Mesenchymal stem cell (in vitro differentiated cells and primary cell): ENCODE measurements around the gene GAS7.

ENCODE experiments used
- DNase-seq: peaks from one replicate; pipeline ENCODE4 v3.0.0-alpha.2; 2013
- H2AFZ ChIP-seq: one replicate; pipeline ENCODE4 v1.6.1; 2013; ENCODE audit warnings: low read depth, mild to moderate bottlenecking, control low read depth, inconsistent platforms, low read length, moderate library complexity
- H2AK5ac ChIP-seq: 2 replicates; pipeline ENCODE4 v1.6.1; 2013; ENCODE audit warnings: low read length, moderate library complexity, mild to moderate bottlenecking, inconsistent platforms; ENCODE audit not compliant: severe bottlenecking
- H2BK120ac ChIP-seq: one replicate; pipeline ENCODE4 v1.6.1; 2013; ENCODE audit warnings: low read depth, mild to moderate bottlenecking, inconsistent platforms, low read length, moderate library complexity
- H2BK12ac ChIP-seq, 2 experiments: one replicate each; pipeline ENCODE4 v1.6.1; 2013; ENCODE audit warnings: inconsistent platforms in 2 of 2, low read length in 2 of 2, mild to moderate bottlenecking in 2 of 2, moderate library complexity in 2 of 2, control low read depth in 1 of 2
- H2BK15ac ChIP-seq: one replicate; pipeline ENCODE4 v1.6.1; 2013; ENCODE audit warnings: mild to moderate bottlenecking, low read depth, inconsistent platforms; ENCODE audit not compliant: poor library complexity, severe bottlenecking
- H2BK5ac ChIP-seq: 2 replicates; pipeline ENCODE4 v1.6.1; 2013; ENCODE audit warnings: low read depth, mild to moderate bottlenecking, low read length, control low read depth, inconsistent platforms; ENCODE audit not compliant: poor library complexity, severe bottlenecking
- H3K14ac ChIP-seq, 2 experiments: one replicate each; pipeline ENCODE4 v1.6.1; 2013; ENCODE audit warnings: inconsistent platforms in 2 of 2, low read length in 2 of 2, control low read depth in 1 of 2, mild to moderate bottlenecking in 1 of 2, moderate library complexity in 1 of 2
- H3K18ac ChIP-seq, 2 experiments: one replicate each; pipeline ENCODE4 v1.6.1; 2013; ENCODE audit warnings: inconsistent platforms in 2 of 2, low read length in 2 of 2, control low read depth in 1 of 2, low read depth in 1 of 2, mild to moderate bottlenecking in 1 of 2
- H3K23ac ChIP-seq, 2 experiments: one replicate each; pipeline ENCODE4 v1.6.1; 2013; ENCODE audit warnings: inconsistent platforms in 2 of 2, low read length in 2 of 2, mild to moderate bottlenecking in 2 of 2, moderate library complexity in 2 of 2, control low read depth in 1 of 2
- H3K27ac ChIP-seq: 2 replicates; pipeline ENCODE4 v1.5.1; 2013; ENCODE audit warnings: mild to moderate bottlenecking, moderate library complexity, low read length, control low read depth, inconsistent platforms; ENCODE audit not compliant: poor library complexity, severe bottlenecking
- H3K27me3 ChIP-seq, 2 experiments: 2 replicates each; pipeline versions ENCODE4 v1.6.1 to v1.7.0; 2013; ENCODE audit warnings: low read length in 2 of 2, mild to moderate bottlenecking in 2 of 2, moderate library complexity in 2 of 2, control low read depth in 1 of 2, inconsistent platforms in 1 of 2; ENCODE audit not compliant: control insufficient read depth in 1 of 2, insufficient read depth in 1 of 2
- H3K36me3 ChIP-seq, 2 experiments: 2 replicates each; pipeline versions ENCODE4 v1.6.1 to v1.7.0; 2013; ENCODE audit warnings: low read length in 2 of 2, control low read depth in 1 of 2, inconsistent platforms in 1 of 2, low read depth in 1 of 2, mild to moderate bottlenecking in 1 of 2; ENCODE audit not compliant: insufficient read depth in 2 of 2, control insufficient read depth in 1 of 2
- H3K4ac ChIP-seq, 2 experiments: one replicate each; pipeline ENCODE4 v1.6.1; 2013; ENCODE audit warnings: inconsistent platforms in 2 of 2, low read length in 2 of 2, mild to moderate bottlenecking in 2 of 2, moderate library complexity in 2 of 2, control low read depth in 1 of 2, low read depth in 1 of 2
- H3K4me1 ChIP-seq: 2 replicates; pipeline ENCODE4 v1.6.1; 2013; ENCODE audit warnings: low read depth, low read length, control low read depth; ENCODE audit not compliant: control insufficient read depth, insufficient read depth
- H3K4me2 ChIP-seq: 2 replicates; pipeline ENCODE4 v1.6.1; 2013; ENCODE audit warnings: low read length, mild to moderate bottlenecking, inconsistent platforms; ENCODE audit not compliant: poor library complexity, severe bottlenecking
- H3K4me3 ChIP-seq, 2 experiments: 2 replicates each; pipeline versions ENCODE4 v1.5.1 to v1.7.0; 2013; ENCODE audit warnings: low read length in 2 of 2, mild to moderate bottlenecking in 2 of 2, control low read depth in 1 of 2, low read depth in 1 of 2; ENCODE audit not compliant: insufficient read depth in 1 of 2
- H3K79me1 ChIP-seq: replicated peaks from 2 replicates; pipeline ENCODE4 v1.6.1; 2013; ENCODE audit warnings: mild to moderate bottlenecking, control low read depth, low read length, inconsistent platforms; ENCODE audit not compliant: poor library complexity, severe bottlenecking
- H3K9ac ChIP-seq: 2 replicates; pipeline ENCODE4 v1.7.0; 2013; ENCODE audit warnings: mild to moderate bottlenecking, low read length, moderate library complexity
- H3K9me3 ChIP-seq: 2 replicates; pipeline ENCODE4 v1.7.0; 2013; ENCODE audit warnings: mild to moderate bottlenecking, low read length; ENCODE audit not compliant: control insufficient read depth
- H4K8ac ChIP-seq: one replicate; pipeline ENCODE4 v1.6.1; 2013; ENCODE audit warnings: inconsistent platforms, mild to moderate bottlenecking, low read length, moderate library complexity
- H4K91ac ChIP-seq: one replicate; pipeline ENCODE4 v1.6.1; 2013; ENCODE audit warnings: mild to moderate bottlenecking, low read length, inconsistent platforms
- WGBS: methylation state at CpG from one replicate; pipeline ENCODE4 v1.1.7; 2013; ENCODE audit warnings: mixed read lengths; 5-methylcytosine and 5-hydroxymethylcytosine counted together

Gene GAS7

GRCh38 chr17:10025976-10026901, 172.2 kb downstream of the GAS7 start:
- Histone ChIP-seq H3K4me2 (no peak overlapping the region), H3K27ac (no peak overlapping the region), H3K79me1 (peaks cover 13% of the 10 kb centered on the region), H3K9me3 (no peaks in the 10 kb centered on the region), H2BK12ac (no peak overlapping the region), H3K23ac (no peak overlapping the region), H2BK120ac (no peak overlapping the region), H3K4me1 (peaks cover 14% of the 10 kb centered on the region), H3K4ac (no peak overlapping the region), H4K91ac (no peak overlapping the region), H2AFZ (no peak overlapping the region), H3K27me3 (peaks cover 0 to 4% of the 10 kb centered on the region in 2 experiments), H3K36me3 (peaks cover 4 to 30% of the 10 kb centered on the region in 2 experiments), H2BK15ac (no peak overlapping the region), H3K4me3 (no peak overlapping the region), H2BK5ac (no peak overlapping the region), H3K18ac (no peak overlapping the region), H2AK5ac (no peak overlapping the region), H3K9ac (no peak overlapping the region), H4K8ac (no peak overlapping the region), H3K14ac (peak overlapping the region in 1 of 2 experiments; percentile 62)
- WGBS = 74% methylated on average over 21 of the region's 21 CpGs
- DNase-seq = no peak

- Histone ChIP-seq H3K23ac (no peak overlapping the region), H3K27ac (no peak overlapping the region), H4K91ac (no peak overlapping the region), H3K36me3 (peaks cover 4 to 21% of the 10 kb centered on the region in 2 experiments), H3K4me2 (no peak overlapping the region), H3K18ac (no peak overlapping the region), H3K79me1 (peaks cover 14% of the 10 kb centered on the region), H3K4me3 (no peak overlapping the region), H3K9ac (no peak overlapping the region), H2AFZ (no peak overlapping the region), H3K9me3 (no peaks in the 10 kb centered on the region), H2BK5ac (no peak overlapping the region), H3K4me1 (peaks cover 12% of the 10 kb centered on the region), H2BK12ac (no peak overlapping the region), H3K14ac (no peak overlapping the region), H2BK120ac (no peak overlapping the region), H3K27me3 (peaks cover 0 to 5% of the 10 kb centered on the region in 2 experiments), H4K8ac (no peak overlapping the region), H2AK5ac (no peak overlapping the region), H3K4ac (no peak overlapping the region), H2BK15ac (no peak overlapping the region)
- 98% methylated on average over 6 of the region's 6 CpGs for WGBS
- no peak for DNase-seq
Observed at GRCh38 chr17:10025224-10025623, 173.2 kb downstream of the GAS7 start.

- H2BK12ac ChIP-seq = no peak overlapping the region
- peaks cover 17% of the 10 kb centered on the region for H3K4me1 ChIP-seq
- H3K9me3 ChIP-seq = no peaks in the 10 kb centered on the region
- H3K4me3 ChIP-seq = no peak overlapping the region
- no peak overlapping the region for H3K23ac ChIP-seq
- no peak overlapping the region for H2AK5ac ChIP-seq
- H3K9ac ChIP-seq = no peak overlapping the region
- no peak overlapping the region for H3K4me2 ChIP-seq
- WGBS = 92% methylated on average over 13 of the region's 13 CpGs
- peaks cover 4 to 18% of the 10 kb centered on the region in 2 experiments for H3K36me3 ChIP-seq
- no peak overlapping the region for H2BK5ac ChIP-seq
- peaks cover 14% of the 10 kb centered on the region for H3K79me1 ChIP-seq
- no peak overlapping the region for H2AFZ ChIP-seq
- no peak overlapping the region for H2BK15ac ChIP-seq
- no peak overlapping the region for H2BK120ac ChIP-seq
- H3K18ac ChIP-seq = no peak overlapping the region
- DNase-seq = no peak
- no peak overlapping the region for H3K14ac ChIP-seq
- peak overlapping the region; percentile 19 for H4K8ac ChIP-seq
- H3K4ac ChIP-seq = no peak overlapping the region
- peaks cover 0 to 15% of the 10 kb centered on the region in 2 experiments for H3K27me3 ChIP-seq
- H4K91ac ChIP-seq = no peak overlapping the region
- H3K27ac ChIP-seq = no peak overlapping the region
Observed at GRCh38 chr17:10022416-10022815, 176.0 kb downstream of the GAS7 start.

- Histone ChIP-seq H3K36me3 (peaks cover 4 to 16% of the 10 kb centered on the region in 2 experiments), H4K8ac (no peak overlapping the region), H3K18ac (peak overlapping the region in 1 of 2 experiments; percentile 50), H3K14ac (no peak overlapping the region), H3K4me3 (no peak overlapping the region), H2BK12ac (peak overlapping the region in 1 of 2 experiments; percentile 10), H3K27me3 (peaks cover 0 to 15% of the 10 kb centered on the region in 2 experiments), H3K27ac (no peak overlapping the region), H2BK5ac (no peak overlapping the region), H3K4me2 (peak overlapping the region; percentile 15), H2AFZ (no peak overlapping the region), H4K91ac (peak overlapping the region; percentile 10), H3K9ac (no peak overlapping the region), H3K9me3 (no peaks in the 10 kb centered on the region), H2BK120ac (no peak overlapping the region), H3K4ac (no peak overlapping the region), H3K23ac (no peak overlapping the region), H3K79me1 (peaks cover 13% of the 10 kb centered on the region), H2BK15ac (no peak overlapping the region), H2AK5ac (no peak overlapping the region), H3K4me1 (peaks cover 15% of the 10 kb centered on the region)
- peak; percentile 73 for DNase-seq
- 81% methylated on average over 21 of the region's 21 CpGs for whole genome bisulfite sequencing
Observed at GRCh38 chr17:10021272-10021984, 177.0 kb downstream of the GAS7 start.
